Sigmoid colon (tissue), 7 donors: Measurements from ENCODE around the gene FRAT2. TPM values are rescaled to one million over a fixed set of nuclear protein-coding genes. Genes with fewer than 3 reads are reported as not detected.
A peak's percentile ranks its signal among the peaks of the same experiment; 100 is the strongest.

Experiments
- DNase-seq: peaks from one replicate; pipeline ENCODE4 v3.0.0-alpha.2; 2019
- H3K27ac ChIP-seq, 4 donors: fragments of 200-600 bp; sonication (generic); one replicate each; pipeline ENCODE4 v1.5.1; 2016 to 2019; ENCODE audit warnings: mild to moderate bottlenecking in 1 of 4
- H3K27me3 ChIP-seq, 3 donors: fragments of 200-600 bp; sonication (generic); one replicate each; pipeline ENCODE4 v1.5.1; 2019; ENCODE audit warnings: mild to moderate bottlenecking in 1 of 3
- H3K36me3 ChIP-seq, 4 donors: fragments of 200-600 bp; sonication (generic); one replicate each; pipeline ENCODE4 v1.5.1; 2016 to 2019
- H3K4me1 ChIP-seq, 4 donors: fragments of 200-600 bp; sonication (generic); one replicate each; pipeline ENCODE4 v1.5.1; 2017 to 2019
- H3K4me3 ChIP-seq, 4 donors: fragments of 200-600 bp; sonication (generic); one replicate each; pipeline ENCODE4 v1.5.1; 2017 to 2019; ENCODE audit warnings: mild to moderate bottlenecking in 2 of 4, moderate library complexity in 1 of 4
- H3K9me3 ChIP-seq, 4 donors: fragments of 200-600 bp in 3 of 4; sonication (generic) in 3 of 4; one replicate each; pipeline versions ENCODE4 v1.5.1 to v1.6.1; 2013 to 2019
- EP300 ChIP-seq, 4 donors: sonication (generic); formaldehyde crosslinking; IDR thresholded peaks; one replicate each; pipeline ENCODE4 v1.6.1; 2017; ENCODE audit warnings: antibody characterized with exemption in 4 of 4
- POLR2A ChIP-seq, 2 donors: fragments of 450-650 bp; IDR thresholded peaks; one replicate each; pipeline ENCODE4 v1.6.1; 2016; ENCODE audit warnings: antibody characterized with exemption in 2 of 2, mild to moderate bottlenecking in 2 of 2, moderate library complexity in 2 of 2
- POLR2AphosphoS5 ChIP-seq, 4 donors: sonication (generic); formaldehyde crosslinking; IDR thresholded peaks; one replicate each; pipeline ENCODE4 v1.6.1; 2017; ENCODE audit warnings: antibody characterized with exemption in 4 of 4
- WGBS, 2 donors: extraction: QIAGEN DNeasy Blood & Tissue Kit; methylation state at CpG; one replicate each; pipeline ENCODE4 v1.1.7; 2013; 5-methylcytosine and 5-hydroxymethylcytosine counted together
- intact Hi-C: fragments of 100-400 bp; cut with DNase I; formaldehyde crosslinking; loops from one replicate; pipeline ENCODE4 v1.15.1; 2023
- polyA plus RNA-seq, 3 donors: library from polyadenylated mRNA; stranded (reverse); fragments of 200-250 nt; gene quantifications; one replicate each; pipeline ENCODE4 v1.2.3, GENCODE V29; 2013
- total RNA-seq, 4 donors: library from RNA; depleted of rRNA; stranded (reverse); fragments of >200 nt; gene quantifications; one replicate each; pipeline ENCODE4 v1.1.0, GENCODE V29; 2016
- TF ChIP-seq, protein P1 (sequence below), 4 experiments: fragments of 450-650 bp in 3 of 4; fragments of 200-600 bp in 1 of 4; IDR thresholded peaks; one replicate each; pipeline ENCODE4 v1.5.1; 2016 to 2019; ENCODE audit warnings: antibody characterized with exemption in 4 of 4, mild to moderate bottlenecking in 3 of 4, moderate library complexity in 2 of 4
- donor health status: healthy with polysubstance abuse.
- donor health status: Bipolar disorder and iron deficiency.
- donor health status: healthy.

Gene FRAT2
- total and polyA plus RNA-seq, 7 donors: 11.9 to 31.0 (median 18.9) TPM

DNA sequence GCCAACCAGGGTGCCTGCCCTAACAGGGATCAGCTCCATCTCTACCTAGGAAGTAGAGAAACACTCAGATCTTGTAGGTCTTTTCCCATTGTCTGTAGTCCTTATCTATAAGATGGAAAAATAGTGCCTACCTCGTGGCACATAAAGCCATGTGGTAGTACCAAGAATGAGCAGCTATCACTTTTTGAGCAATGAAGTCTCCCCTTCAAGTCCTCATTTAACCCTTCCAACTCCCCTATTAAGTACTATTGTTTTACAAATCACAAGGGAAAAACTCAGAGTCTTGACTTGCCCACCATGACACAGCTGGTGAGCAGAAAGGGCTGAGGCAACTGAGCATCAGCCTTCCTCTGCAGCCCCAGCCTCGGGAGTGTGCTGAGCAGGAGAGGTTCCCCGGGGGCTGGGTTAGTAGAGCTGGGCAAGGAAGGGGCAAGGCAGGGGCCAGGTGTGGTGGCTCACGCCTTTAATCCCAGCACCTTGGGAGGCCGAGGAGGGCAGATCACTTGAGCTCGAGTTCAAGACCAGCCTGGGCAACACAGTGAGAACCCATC is 3.3 kb downstream of the FRAT2 start:
- H3K27me3 ChIP-seq: no peaks in the 10 kb centered on the region
- no peak for DNase-seq
- peak overlapping the region in 1 of 4 donors; percentile 80 for H3K4me3 ChIP-seq
- peaks cover 0 to 14% (median 0%) of the 10 kb centered on the region in 4 donors for H3K36me3 ChIP-seq
- intact Hi-C loops: loop anchor here (5.0 kb wide), 1 partner anchor 71 kb away; the partner anchor contains the start of gene RRP12
- no peaks in the 10 kb centered on the region for H3K9me3 ChIP-seq
- H3K27ac ChIP-seq: peak overlapping the region; percentile 93 to 95 (median 94)
- 31 to 69% methylated on average over 6 of the region's 6 CpGs for WGBS, 2 donors
- TF ChIP-seq EP300 (IDR thresholded peaks at IDR 0.05): no peak
- no peak for TF ChIP-seq POLR2A (IDR thresholded peaks at IDR 0.05)
- TF ChIP-seq, protein P1, sequence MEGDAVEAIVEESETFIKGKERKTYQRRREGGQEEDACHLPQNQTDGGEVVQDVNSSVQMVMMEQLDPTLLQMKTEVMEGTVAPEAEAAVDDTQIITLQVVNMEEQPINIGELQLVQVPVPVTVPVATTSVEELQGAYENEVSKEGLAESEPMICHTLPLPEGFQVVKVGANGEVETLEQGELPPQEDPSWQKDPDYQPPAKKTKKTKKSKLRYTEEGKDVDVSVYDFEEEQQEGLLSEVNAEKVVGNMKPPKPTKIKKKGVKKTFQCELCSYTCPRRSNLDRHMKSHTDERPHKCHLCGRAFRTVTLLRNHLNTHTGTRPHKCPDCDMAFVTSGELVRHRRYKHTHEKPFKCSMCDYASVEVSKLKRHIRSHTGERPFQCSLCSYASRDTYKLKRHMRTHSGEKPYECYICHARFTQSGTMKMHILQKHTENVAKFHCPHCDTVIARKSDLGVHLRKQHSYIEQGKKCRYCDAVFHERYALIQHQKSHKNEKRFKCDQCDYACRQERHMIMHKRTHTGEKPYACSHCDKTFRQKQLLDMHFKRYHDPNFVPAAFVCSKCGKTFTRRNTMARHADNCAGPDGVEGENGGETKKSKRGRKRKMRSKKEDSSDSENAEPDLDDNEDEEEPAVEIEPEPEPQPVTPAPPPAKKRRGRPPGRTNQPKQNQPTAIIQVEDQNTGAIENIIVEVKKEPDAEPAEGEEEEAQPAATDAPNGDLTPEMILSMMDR (IDR thresholded peaks at IDR 0.05): no peak
- peaks cover 0 to 47% (median 45%) of the 10 kb centered on the region in 4 donors for H3K4me1 ChIP-seq

DNA sequence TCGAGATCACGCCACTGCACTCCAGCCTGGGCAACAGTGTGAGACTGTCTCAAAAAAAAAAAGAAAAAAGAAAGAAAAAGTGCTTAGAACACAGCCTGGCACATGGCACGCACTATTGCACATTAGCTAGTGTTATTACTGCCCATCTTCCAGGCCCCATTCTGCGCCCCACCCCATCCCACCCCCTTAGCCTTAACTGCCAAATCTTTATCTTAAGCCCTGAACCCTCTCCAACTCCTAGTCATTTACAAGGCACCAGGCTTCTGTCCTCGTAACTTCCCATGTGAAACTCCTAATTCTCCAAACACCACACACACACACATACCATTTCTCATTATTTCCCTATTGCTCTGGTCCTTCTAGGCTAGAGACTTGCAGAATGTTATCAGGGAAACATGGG is 4.8 kb downstream of the FRAT2 start:
- Histone ChIP-seq H3K27ac (peak overlapping the region in 1 of 4 donors; percentile 95), H3K36me3 (peaks cover 0 to 14% (median 0%) of the 10 kb centered on the region in 4 donors), H3K9me3 (no peaks in the 10 kb centered on the region), H3K4me3 (no peak overlapping the region), H3K27me3 (no peaks in the 10 kb centered on the region), H3K4me1 (peaks cover 0 to 42% (median 34%) of the 10 kb centered on the region in 4 donors)
- TF ChIP-seq, protein P1 (IDR thresholded peaks at IDR 0.05): no peak
- TF ChIP-seq POLR2A (IDR thresholded peaks at IDR 0.05) (no peak), POLR2AphosphoS5 (IDR thresholded peaks at IDR 0.05) (no peak), EP300 (IDR thresholded peaks at IDR 0.05) (no peak)
- DNase-seq: no peak
- 67 to 89% methylated on average over 5 of the region's 5 CpGs for WGBS, 2 donors
- intact Hi-C loops: loop anchor here (5.0 kb wide), 1 partner anchor 73 kb away; the partner anchor contains the start of gene RRP12

DNA sequence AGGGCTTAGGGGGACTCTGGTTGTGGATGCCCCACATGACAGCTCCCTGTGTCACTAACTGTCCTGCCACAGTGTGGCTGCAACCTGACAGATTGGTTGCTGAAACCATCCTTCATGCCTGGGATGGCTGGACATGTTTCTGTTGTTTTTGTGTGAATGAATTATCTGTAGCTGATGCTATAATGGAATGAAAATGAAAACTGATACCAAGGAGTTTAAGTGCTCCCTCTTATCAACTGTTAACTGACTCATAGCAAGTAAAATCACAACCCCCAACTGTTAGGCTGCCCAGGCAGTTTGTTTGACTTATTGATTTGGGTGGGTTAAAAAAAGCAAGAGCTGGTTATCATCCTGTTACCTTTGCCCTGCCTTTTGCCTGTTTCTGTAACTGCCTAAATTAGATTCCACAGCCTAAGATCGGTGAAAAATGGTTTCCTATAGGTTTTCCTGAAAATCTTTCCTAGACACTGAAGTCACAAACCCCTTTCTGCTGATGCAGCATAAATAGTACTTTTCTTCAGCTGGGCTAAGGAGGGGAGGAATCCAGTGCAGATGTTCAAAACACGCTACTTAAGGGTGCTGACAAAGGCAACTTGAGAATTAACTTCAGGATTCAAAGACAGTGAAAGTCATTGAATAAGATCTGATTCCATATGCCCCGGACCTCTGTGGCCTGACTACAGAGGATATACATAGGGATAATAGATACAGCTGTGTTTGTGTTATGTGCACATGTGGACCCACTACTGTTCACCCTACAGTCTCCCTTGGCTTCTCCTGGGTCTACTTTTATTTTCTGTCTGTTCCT is 5.7 kb downstream of the FRAT2 start:
- Histone ChIP-seq H3K4me1 (peaks cover 0 to 41% (median 34%) of the 10 kb centered on the region in 4 donors), H3K4me3 (no peak overlapping the region), H3K27ac (peak overlapping the region in 2 of 4 donors; percentile 5 to 95), H3K9me3 (no peaks in the 10 kb centered on the region), H3K27me3 (no peaks in the 10 kb centered on the region), H3K36me3 (peaks cover 0 to 14% (median 0%) of the 10 kb centered on the region in 4 donors)
- no peak for TF ChIP-seq POLR2A (IDR thresholded peaks at IDR 0.05)
- TF ChIP-seq POLR2AphosphoS5 (IDR thresholded peaks at IDR 0.05): no peak
- TF ChIP-seq EP300 (IDR thresholded peaks at IDR 0.05): no peak
- TF ChIP-seq, protein P1 (IDR thresholded peaks at IDR 0.05): no peak
- no peak for DNase-seq
- WGBS, 2 donors: 47 to 80% methylated on average over 3 of the region's 3 CpGs
- intact Hi-C loops: no loop called here

DNA sequence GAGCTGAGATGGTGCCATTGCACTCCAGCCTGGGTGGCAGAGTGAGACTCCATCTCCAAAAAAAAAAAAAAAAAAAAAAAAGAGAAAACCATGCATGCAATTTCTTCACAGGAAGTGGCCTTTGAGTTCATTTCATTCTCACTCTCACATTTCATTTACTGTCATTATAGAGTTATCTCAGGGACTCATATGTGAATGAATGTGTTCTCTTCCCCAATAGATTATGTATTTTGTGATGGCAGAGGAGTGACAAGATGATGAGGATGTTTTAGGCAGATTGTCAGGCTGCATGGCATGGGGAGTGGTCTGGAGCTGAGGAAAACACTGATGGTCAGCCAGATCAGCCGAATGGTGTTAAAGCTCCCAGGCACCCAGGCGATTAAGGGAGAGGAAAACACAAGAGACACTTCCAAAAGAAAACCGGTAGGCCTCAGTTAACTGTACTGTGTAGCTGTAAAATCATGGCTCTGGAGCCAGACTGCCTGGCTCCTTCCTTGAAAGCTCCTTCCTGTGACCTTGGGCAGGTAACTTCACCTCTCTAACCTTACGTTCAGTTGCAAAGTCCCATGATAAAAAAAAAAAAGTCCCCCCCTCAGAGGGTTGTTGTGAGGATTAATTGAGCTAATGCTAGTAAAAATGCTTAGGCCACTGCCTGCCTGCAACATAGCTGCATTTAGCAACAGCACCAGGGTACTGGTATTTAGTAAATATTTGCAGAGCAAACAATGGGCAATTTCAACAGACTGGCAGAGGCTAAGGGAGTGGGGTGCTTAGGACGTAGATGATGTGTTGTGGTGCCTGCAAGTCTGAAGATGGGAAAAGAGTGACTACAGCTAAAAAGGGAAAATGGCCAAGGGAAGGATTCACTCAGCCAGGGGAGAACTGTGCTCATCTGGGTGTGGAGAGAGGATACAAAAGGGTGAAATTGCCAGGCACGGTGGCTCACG is 6.9 kb downstream of the FRAT2 start:
- H3K9me3 ChIP-seq: no peaks in the 10 kb centered on the region
- H3K4me3 ChIP-seq: no peak overlapping the region
- intact Hi-C loops: no loop called here
- H3K27ac ChIP-seq: no peak overlapping the region
- no peaks in the 10 kb centered on the region for H3K27me3 ChIP-seq
- TF ChIP-seq EP300 (IDR thresholded peaks at IDR 0.05): no peak
- no peak for TF ChIP-seq POLR2A (IDR thresholded peaks at IDR 0.05)
- no peak for TF ChIP-seq POLR2AphosphoS5 (IDR thresholded peaks at IDR 0.05)
- TF ChIP-seq, protein P1 (IDR thresholded peaks at IDR 0.05): no peak
- peaks cover 0 to 14% (median 0%) of the 10 kb centered on the region in 4 donors for H3K36me3 ChIP-seq
- peaks cover 0 to 34% (median 30%) of the 10 kb centered on the region in 4 donors for H3K4me1 ChIP-seq
- DNase-seq: no peak
- WGBS, 2 donors: 24 to 65% methylated on average over 7 of the region's 7 CpGs
